GM23338 (cell line): ENCODE results near the gene PAK4. TPM values are rescaled to one million over a fixed set of nuclear protein-coding genes. Genes with fewer than 3 reads are reported as not detected.

Experiments used
- ATAC-seq: fragments of 200-7000 bp; cut with Tn5 transposase; 3 replicates; pipeline ENCODE4 v1.9.1; 2020
- DNase-seq: peaks from one replicate; pipeline ENCODE4 v3.0.0-alpha.2; 2015; ENCODE audit warnings: low spot score
- H2AFZ ChIP-seq: fragments of 200-600 bp; sonication (generic); 2 replicates; pipeline ENCODE4 v1.8.0; 2016; ENCODE audit warnings: antibody characterized with exemption, mild to moderate bottlenecking, moderate library complexity
- H3F3A ChIP-seq: fragments of 200-600 bp; sonication (generic); replicated peaks from 2 replicates; pipeline ENCODE4 v1.8.0; 2017; ENCODE audit warnings: antibody characterized with exemption, mixed run types, low read depth
- H3K27ac ChIP-seq: fragments of 200-600 bp; sonication (generic); 2 replicates; pipeline ENCODE4 v1.6.1; 2016; ENCODE audit warnings: low read depth
- H3K27me3 ChIP-seq: fragments of 200-600 bp; sonication (generic); 2 replicates; pipeline ENCODE4 v1.8.0; 2016; ENCODE audit warnings: mild to moderate bottlenecking, mixed run types, moderate library complexity; ENCODE audit not compliant: insufficient read depth
- H3K36me3 ChIP-seq: fragments of 200-600 bp; sonication (generic); 2 replicates; pipeline ENCODE4 v1.8.0; 2016; ENCODE audit warnings: mild to moderate bottlenecking; ENCODE audit not compliant: insufficient read depth
- H3K4me1 ChIP-seq: fragments of 200-600 bp; sonication (generic); 2 replicates; pipeline ENCODE4 v1.8.0; 2016; ENCODE audit warnings: mild to moderate bottlenecking, moderate library complexity; ENCODE audit not compliant: insufficient read depth
- H3K4me2 ChIP-seq: fragments of 200-600 bp; sonication (generic); 2 replicates; pipeline ENCODE4 v1.7.1; 2017; ENCODE audit warnings: mixed run types
- H3K4me3 ChIP-seq: fragments of 200-600 bp; sonication (generic); 2 replicates; pipeline ENCODE4 v1.6.1; 2016; ENCODE audit warnings: mixed run types
- H3K79me2 ChIP-seq: fragments of 200-600 bp; sonication (generic); replicated peaks from 2 replicates; pipeline ENCODE4 v1.8.0; 2017; ENCODE audit warnings: mild to moderate bottlenecking; ENCODE audit not compliant: insufficient read depth
- H3K9me2 ChIP-seq: fragments of 200-600 bp; sonication (generic); 2 replicates; pipeline ENCODE4 v1.8.0; 2017; ENCODE audit not compliant: insufficient read depth
- H4K20me1 ChIP-seq: fragments of 200-600 bp; sonication (generic); replicated peaks from 2 replicates; pipeline ENCODE4 v1.8.0; 2017; ENCODE audit warnings: mild to moderate bottlenecking; ENCODE audit not compliant: insufficient read depth
- H3K27ac Mint-ChIP-seq: 2 replicates; pipeline ENCODE4 v1.8.0; 2020; ENCODE audit warnings: inconsistent platforms, mild to moderate bottlenecking, moderate library complexity, mixed read lengths
- H3K27me3 Mint-ChIP-seq: 3 replicates; pipeline ENCODE4 v1.8.0; 2022; ENCODE audit warnings: low read depth, mild to moderate bottlenecking, moderate library complexity, mixed read lengths, inconsistent platforms; ENCODE audit not compliant: insufficient read depth, poor library complexity
- H3K36me3 Mint-ChIP-seq: 3 replicates; pipeline ENCODE4 v1.8.0; 2021; ENCODE audit warnings: low read depth, mild to moderate bottlenecking, inconsistent platforms, moderate library complexity, mixed read lengths
- H3K4me1 Mint-ChIP-seq: 3 replicates; pipeline ENCODE4 v1.8.0; 2020; ENCODE audit warnings: mild to moderate bottlenecking, inconsistent platforms, mixed read lengths
- H3K4me3 Mint-ChIP-seq: 3 replicates; pipeline ENCODE4 v1.8.0; 2021; ENCODE audit warnings: moderate library complexity, mild to moderate bottlenecking, inconsistent platforms, mixed read lengths
- H3K9me3 Mint-ChIP-seq: 3 replicates; pipeline ENCODE4 v1.8.0; 2020; ENCODE audit warnings: moderate library complexity, mild to moderate bottlenecking, inconsistent platforms, mixed read lengths
- CREB1 ChIP-seq: fragments of 250-450 bp; sonication (Bioruptor Pico); IDR thresholded peaks from 2 replicates; pipeline ENCODE4 v1.5.0; 2020; ENCODE audit warnings: low read depth, mild to moderate bottlenecking, moderate library complexity
- EZH2 ChIP-seq: fragments of 200-600 bp; sonication (generic); IDR thresholded peaks from one replicate; pipeline ENCODE4 v1.8.0; 2017; ENCODE audit warnings: antibody characterized with exemption, mild to moderate bottlenecking, low read depth; ENCODE audit not compliant: unreplicated experiment
- EZH2phosphoT487 ChIP-seq: fragments of 200-600 bp; sonication (generic); IDR thresholded peaks from one replicate; pipeline ENCODE4 v1.8.1; 2018; ENCODE audit warnings: antibody characterized with exemption; ENCODE audit not compliant: unreplicated experiment
- JUNB ChIP-seq: IDR thresholded peaks from one replicate; pipeline ENCODE4 v1.6.1; 2016; ENCODE audit warnings: antibody characterized with exemption; ENCODE audit not compliant: unreplicated experiment
- NANOG ChIP-seq: IDR thresholded peaks from 2 replicates; pipeline ENCODE4 v1.6.1; 2016; ENCODE audit warnings: antibody characterized with exemption, borderline replicate concordance
- POLR2AphosphoS5 ChIP-seq: IDR thresholded peaks from 2 replicates; pipeline ENCODE4 v1.6.1; 2016; ENCODE audit warnings: antibody characterized with exemption, low read depth
- ZNF114 ChIP-seq: fragments of 250-450 bp; sonication (Bioruptor Pico); IDR thresholded peaks from 2 replicates; pipeline ENCODE4 v1.5.0; 2020; ENCODE audit warnings: mild to moderate bottlenecking, moderate library complexity
- ZNF331 ChIP-seq: fragments of 250-450 bp; sonication (Bioruptor Pico); IDR thresholded peaks from 2 replicates; pipeline ENCODE4 v1.5.0; 2020; ENCODE audit warnings: low read depth, mild to moderate bottlenecking, moderate library complexity
- polyA plus RNA-seq: library from polyadenylated mRNA; unstranded; fragments of >200 nt; fragmentation: Nextera tagmentation; extraction: Ambion mirVana; gene quantifications from 2 replicates; pipeline ENCODE4 v1.2.1, GENCODE V29; 2016
- total RNA-seq: library from RNA; depleted of rRNA; stranded (reverse); fragments of >200 nt; shearing (Covaris generic); gene quantifications from 2 replicates; pipeline ENCODE4 v1.2.3, GENCODE V29; 2014
- TF ChIP-seq, protein P1 (sequence below), 2 experiments: fragments of 200-600 bp in 1 of 2; sonication (generic) in 1 of 2; conservative IDR thresholded peaks; 2 replicates each; pipeline versions ENCODE4 v1.5.1 to v1.6.1; 2016 to 2017; ENCODE audit warnings: antibody characterized with exemption in 2 of 2, low read depth in 2 of 2, mild to moderate bottlenecking in 2 of 2, moderate library complexity in 1 of 2
- TF ChIP-seq, protein P2 (sequence below): IDR thresholded peaks from 2 replicates; pipeline ENCODE4 v1.6.1; 2016; ENCODE audit warnings: antibody characterized with exemption
- TF ChIP-seq, protein P3 (sequence below): fragments of 250-450 bp; sonication (Bioruptor Pico); IDR thresholded peaks from 2 replicates; pipeline ENCODE4 v1.5.0; 2020; ENCODE audit warnings: mild to moderate bottlenecking, moderate library complexity

Gene PAK4
- total and polyA plus RNA-seq, 2 experiments from 2014 or later = 28.7 to 35.4 TPM

DNA sequence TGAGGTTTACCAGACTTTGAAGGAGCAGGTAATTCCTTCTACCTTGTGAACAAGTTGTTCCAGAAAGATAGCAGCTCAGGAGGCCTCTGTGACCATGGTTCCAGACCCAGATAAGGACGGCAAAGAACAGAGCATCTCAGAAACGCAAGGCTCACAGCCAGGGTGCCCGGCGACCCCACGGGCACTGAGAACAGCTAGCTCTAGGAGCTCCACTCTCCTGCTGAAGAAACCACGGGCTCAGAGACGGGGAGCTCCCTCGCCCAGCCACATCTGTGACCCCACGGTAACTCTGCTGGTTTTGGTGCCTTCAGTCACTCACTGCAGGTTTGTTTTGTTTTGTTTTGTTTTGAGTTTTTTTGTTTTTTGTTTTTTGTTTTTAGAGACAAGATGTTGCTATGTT, 55.2 kb downstream of the PAK4 start:
- H3K9me3 Mint-ChIP-seq = no peaks in the 10 kb centered on the region
- 0 out of 2 replicates have a peak, but pooled peaks cover 2% of the 10 kb centered on the region for H4K20me1 ChIP-seq
- H3F3A ChIP-seq = no peaks in the 10 kb centered on the region
- H3K4me1 Mint-ChIP-seq = no peaks in the 10 kb centered on the region
- 0 out of 2 replicates have a peak overlapping the region, but pooled peaks have one; percentile 20 for H3K27ac Mint-ChIP-seq
- TF ChIP-seq, protein P1, sequence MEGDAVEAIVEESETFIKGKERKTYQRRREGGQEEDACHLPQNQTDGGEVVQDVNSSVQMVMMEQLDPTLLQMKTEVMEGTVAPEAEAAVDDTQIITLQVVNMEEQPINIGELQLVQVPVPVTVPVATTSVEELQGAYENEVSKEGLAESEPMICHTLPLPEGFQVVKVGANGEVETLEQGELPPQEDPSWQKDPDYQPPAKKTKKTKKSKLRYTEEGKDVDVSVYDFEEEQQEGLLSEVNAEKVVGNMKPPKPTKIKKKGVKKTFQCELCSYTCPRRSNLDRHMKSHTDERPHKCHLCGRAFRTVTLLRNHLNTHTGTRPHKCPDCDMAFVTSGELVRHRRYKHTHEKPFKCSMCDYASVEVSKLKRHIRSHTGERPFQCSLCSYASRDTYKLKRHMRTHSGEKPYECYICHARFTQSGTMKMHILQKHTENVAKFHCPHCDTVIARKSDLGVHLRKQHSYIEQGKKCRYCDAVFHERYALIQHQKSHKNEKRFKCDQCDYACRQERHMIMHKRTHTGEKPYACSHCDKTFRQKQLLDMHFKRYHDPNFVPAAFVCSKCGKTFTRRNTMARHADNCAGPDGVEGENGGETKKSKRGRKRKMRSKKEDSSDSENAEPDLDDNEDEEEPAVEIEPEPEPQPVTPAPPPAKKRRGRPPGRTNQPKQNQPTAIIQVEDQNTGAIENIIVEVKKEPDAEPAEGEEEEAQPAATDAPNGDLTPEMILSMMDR (conservative IDR thresholded peaks at IDR 0.05; ENCODE audit: low read depth in 2 of 2) = no peak
- TF ChIP-seq NANOG (no peak), ZNF331 (CRISPR knock-in tag) (no peak), JUNB (no peak), ZNF114 (no peak), EZH2 (no peak), EZH2phosphoT487 (no peak), CREB1 (CRISPR knock-in tag) (no peak), POLR2AphosphoS5 (no peak)
- TF ChIP-seq, protein P2, sequence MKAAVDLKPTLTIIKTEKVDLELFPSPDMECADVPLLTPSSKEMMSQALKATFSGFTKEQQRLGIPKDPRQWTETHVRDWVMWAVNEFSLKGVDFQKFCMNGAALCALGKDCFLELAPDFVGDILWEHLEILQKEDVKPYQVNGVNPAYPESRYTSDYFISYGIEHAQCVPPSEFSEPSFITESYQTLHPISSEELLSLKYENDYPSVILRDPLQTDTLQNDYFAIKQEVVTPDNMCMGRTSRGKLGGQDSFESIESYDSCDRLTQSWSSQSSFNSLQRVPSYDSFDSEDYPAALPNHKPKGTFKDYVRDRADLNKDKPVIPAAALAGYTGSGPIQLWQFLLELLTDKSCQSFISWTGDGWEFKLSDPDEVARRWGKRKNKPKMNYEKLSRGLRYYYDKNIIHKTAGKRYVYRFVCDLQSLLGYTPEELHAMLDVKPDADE = no peak
- TF ChIP-seq, protein P3, sequence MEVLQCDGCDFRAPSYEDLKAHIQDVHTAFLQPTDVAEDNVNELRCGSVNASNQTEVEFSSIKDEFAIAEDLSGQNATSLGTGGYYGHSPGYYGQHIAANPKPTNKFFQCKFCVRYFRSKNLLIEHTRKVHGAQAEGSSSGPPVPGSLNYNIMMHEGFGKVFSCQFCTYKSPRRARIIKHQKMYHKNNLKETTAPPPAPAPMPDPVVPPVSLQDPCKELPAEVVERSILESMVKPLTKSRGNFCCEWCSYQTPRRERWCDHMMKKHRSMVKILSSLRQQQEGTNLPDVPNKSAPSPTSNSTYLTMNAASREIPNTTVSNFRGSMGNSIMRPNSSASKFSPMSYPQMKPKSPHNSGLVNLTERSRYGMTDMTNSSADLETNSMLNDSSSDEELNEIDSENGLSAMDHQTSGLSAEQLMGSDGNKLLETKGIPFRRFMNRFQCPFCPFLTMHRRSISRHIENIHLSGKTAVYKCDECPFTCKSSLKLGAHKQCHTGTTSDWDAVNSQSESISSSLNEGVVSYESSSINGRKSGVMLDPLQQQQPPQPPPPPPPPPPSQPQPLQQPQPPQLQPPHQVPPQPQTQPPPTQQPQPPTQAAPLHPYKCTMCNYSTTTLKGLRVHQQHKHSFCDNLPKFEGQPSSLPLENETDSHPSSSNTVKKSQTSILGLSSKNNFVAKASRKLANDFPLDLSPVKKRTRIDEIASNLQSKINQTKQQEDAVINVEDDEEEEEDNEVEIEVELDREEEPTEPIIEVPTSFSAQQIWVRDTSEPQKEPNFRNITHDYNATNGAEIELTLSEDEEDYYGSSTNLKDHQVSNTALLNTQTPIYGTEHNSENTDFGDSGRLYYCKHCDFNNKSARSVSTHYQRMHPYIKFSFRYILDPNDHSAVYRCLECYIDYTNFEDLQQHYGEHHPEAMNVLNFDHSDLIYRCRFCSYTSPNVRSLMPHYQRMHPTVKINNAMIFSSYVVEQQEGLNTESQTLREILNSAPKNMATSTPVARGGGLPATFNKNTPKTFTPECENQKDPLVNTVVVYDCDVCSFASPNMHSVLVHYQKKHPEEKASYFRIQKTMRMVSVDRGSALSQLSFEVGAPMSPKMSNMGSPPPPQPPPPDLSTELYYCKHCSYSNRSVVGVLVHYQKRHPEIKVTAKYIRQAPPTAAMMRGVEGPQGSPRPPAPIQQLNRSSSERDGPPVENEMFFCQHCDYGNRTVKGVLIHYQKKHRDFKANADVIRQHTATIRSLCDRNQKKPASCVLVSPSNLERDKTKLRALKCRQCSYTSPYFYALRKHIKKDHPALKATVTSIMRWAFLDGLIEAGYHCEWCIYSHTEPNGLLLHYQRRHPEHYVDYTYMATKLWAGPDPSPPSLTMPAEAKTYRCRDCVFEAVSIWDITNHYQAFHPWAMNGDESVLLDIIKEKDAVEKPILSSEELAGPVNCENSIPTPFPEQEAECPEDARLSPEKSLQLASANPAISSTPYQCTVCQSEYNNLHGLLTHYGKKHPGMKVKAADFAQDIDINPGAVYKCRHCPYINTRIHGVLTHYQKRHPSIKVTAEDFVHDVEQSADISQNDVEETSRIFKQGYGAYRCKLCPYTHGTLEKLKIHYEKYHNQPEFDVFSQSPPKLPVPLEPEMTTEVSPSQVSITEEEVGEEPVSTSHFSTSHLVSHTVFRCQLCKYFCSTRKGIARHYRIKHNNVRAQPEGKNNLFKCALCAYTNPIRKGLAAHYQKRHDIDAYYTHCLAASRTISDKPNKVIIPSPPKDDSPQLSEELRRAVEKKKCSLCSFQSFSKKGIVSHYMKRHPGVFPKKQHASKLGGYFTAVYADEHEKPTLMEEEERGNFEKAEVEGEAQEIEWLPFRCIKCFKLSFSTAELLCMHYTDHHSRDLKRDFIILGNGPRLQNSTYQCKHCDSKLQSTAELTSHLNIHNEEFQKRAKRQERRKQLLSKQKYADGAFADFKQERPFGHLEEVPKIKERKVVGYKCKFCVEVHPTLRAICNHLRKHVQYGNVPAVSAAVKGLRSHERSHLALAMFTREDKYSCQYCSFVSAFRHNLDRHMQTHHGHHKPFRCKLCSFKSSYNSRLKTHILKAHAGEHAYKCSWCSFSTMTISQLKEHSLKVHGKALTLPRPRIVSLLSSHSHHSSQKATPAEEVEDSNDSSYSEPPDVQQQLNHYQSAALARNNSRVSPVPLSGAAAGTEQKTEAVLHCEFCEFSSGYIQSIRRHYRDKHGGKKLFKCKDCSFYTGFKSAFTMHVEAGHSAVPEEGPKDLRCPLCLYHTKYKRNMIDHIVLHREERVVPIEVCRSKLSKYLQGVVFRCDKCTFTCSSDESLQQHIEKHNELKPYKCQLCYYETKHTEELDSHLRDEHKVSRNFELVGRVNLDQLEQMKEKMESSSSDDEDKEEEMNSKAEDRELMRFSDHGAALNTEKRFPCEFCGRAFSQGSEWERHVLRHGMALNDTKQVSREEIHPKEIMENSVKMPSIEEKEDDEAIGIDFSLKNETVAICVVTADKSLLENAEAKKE (CRISPR knock-in tag) = no peak
- no peaks in the 10 kb centered on the region; the same call in 2 of the 3 replicates for H3K36me3 Mint-ChIP-seq
- ATAC-seq (no peak), DNase-seq (no peak)
- H3K79me2 ChIP-seq = no peaks in the 10 kb centered on the region
- H3K27ac ChIP-seq = no peak overlapping the region; the same call in 1 of the 2 replicates
- no peaks in the 10 kb centered on the region; the same call in 1 of the 2 replicates for H3K36me3 ChIP-seq
- H3K4me3 Mint-ChIP-seq = no peak overlapping the region
- no peaks in the 10 kb centered on the region for H3K9me2 ChIP-seq
- H3K4me3 ChIP-seq = no peak overlapping the region
- peaks cover 4% of the 10 kb centered on the region for H3K27me3 Mint-ChIP-seq
- no peaks in the 10 kb centered on the region for H3K27me3 ChIP-seq
- H3K4me1 ChIP-seq = no peaks in the 10 kb centered on the region
- no peak overlapping the region for H2AFZ ChIP-seq
- H3K4me2 ChIP-seq = no peak overlapping the region
